Retinal pigment epithelial cell (primary cell): ENCODE measurements around the gene CREG2.

Experiments
- DNase-seq: peaks from one replicate; pipeline ENCODE4 v3.0.0-alpha.2; 2010; ENCODE audit warnings: low read depth
- H3K4me3 ChIP-seq: 2 replicates; pipeline ENCODE4 v1.5.1; 2011; ENCODE audit warnings: mild to moderate bottlenecking, low read length, control low read depth, moderate library complexity
- TF ChIP-seq, protein P1 (sequence below): conservative IDR thresholded peaks from 2 replicates; pipeline ENCODE4 v1.5.1; 2011; ENCODE audit warnings: low read depth, low read length, control low read depth, inconsistent platforms

CREG2 gene

GRCh38 chr2:101418460-101419095 lies 31.3 kb upstream of the CREG2 start:
- TF ChIP-seq, protein P1, sequence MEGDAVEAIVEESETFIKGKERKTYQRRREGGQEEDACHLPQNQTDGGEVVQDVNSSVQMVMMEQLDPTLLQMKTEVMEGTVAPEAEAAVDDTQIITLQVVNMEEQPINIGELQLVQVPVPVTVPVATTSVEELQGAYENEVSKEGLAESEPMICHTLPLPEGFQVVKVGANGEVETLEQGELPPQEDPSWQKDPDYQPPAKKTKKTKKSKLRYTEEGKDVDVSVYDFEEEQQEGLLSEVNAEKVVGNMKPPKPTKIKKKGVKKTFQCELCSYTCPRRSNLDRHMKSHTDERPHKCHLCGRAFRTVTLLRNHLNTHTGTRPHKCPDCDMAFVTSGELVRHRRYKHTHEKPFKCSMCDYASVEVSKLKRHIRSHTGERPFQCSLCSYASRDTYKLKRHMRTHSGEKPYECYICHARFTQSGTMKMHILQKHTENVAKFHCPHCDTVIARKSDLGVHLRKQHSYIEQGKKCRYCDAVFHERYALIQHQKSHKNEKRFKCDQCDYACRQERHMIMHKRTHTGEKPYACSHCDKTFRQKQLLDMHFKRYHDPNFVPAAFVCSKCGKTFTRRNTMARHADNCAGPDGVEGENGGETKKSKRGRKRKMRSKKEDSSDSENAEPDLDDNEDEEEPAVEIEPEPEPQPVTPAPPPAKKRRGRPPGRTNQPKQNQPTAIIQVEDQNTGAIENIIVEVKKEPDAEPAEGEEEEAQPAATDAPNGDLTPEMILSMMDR = no peak
- H3K4me3 ChIP-seq = no peak overlapping the region
- no peak for DNase-seq

GRCh38 chr2:101416609-101417008 lies 29.3 kb upstream of the CREG2 start:
- TF ChIP-seq, protein P1 = no peak
- H3K4me3 ChIP-seq = no peak overlapping the region
- no peak for DNase-seq

DNA sequence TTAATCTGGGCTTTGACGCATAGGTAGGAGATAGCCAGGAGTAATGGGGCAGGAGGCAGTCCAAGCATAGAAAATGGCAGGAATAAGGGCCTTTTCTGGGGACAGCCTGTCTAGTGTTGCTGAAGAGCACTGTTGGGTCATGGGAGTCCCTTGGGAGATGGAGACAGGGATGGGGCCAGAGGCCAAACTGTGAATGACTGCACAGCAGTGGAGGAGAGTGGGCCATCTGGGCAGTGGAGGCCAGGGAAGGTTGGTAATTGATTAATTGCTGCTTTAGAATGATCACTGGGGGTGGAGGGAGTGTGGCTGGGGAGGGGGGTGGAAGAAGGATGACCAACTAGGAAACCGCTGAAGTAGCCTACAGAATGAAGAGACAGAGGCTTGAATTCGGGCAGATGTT lies 28.6 kb upstream of the CREG2 start:
- TF ChIP-seq, protein P1 = no peak
- no peak overlapping the region for H3K4me3 ChIP-seq
- DNase-seq = no peak

GRCh38 chr2:101415220-101415619 lies 27.9 kb upstream of the CREG2 start:
- DNase-seq = no peak
- TF ChIP-seq, protein P1 = no peak
- no peak overlapping the region for H3K4me3 ChIP-seq

DNA sequence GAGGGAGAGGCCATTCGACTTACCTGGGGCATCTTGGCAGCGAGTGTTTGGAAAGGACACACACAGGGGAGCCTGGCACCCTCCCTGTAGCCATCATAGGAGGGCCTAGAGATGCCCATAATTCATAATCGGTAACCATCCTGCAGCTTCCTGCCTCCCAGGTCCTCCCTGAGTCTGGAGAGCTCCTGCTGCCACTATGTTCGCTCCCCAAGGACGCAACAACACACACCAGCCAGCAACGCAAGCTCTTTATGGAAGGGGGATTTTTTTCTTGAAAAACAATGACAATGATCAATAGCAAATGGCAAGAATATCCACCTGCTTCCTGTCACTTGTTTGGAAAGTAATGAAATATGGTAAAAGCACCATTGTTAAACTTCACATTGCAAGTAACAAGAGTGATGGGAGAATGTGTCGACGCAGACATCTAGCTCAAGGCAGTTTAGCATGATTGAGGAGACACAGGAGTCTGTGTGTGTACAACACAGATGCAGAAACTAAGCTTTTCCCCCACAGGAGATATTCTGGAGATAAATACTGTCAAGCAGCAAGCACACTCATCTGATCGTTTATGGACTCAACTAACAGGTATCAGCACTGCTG lies 24.9 kb upstream of the CREG2 start:
- no peak overlapping the region for H3K4me3 ChIP-seq
- TF ChIP-seq, protein P1 = no peak
- no peak for DNase-seq

DNA sequence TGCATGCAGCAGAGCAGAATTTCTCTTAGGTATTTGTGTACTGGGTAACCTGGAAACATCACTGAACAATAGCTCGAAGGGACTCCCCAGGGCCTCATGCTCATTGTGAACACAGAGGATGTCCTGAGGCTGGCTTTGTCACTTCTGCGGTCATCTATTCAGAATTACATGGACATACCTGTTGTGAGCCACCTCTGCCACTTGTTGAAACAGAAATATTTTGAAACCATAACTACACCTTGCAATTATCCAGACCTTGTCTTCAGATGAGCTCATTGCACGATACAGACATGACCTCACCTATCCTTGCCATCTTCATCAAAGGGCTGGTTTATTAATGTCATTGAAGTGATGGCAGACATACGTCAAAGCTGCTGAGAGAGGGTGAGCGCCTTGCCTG lies 23.4 kb upstream of the CREG2 start:
- DNase-seq = no peak
- TF ChIP-seq, protein P1 = no peak
- no peak overlapping the region for H3K4me3 ChIP-seq

DNA sequence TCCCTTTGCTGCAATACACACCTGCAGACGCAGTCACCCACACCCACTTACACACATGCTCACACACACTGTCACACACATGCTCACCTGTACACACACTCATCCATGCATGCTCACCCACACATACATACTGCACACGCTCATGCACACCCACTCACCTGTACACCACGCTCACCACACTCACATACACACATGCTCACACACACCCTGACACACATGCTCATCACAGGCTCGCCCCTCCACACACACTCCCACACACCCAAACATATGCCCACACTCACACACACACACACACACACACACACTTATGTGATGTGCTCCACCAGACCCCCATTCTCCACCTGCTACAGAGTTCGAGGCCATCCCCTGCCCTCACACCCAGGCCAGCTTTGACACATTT lies 22.8 kb upstream of the CREG2 start:
- DNase-seq = no peak
- H3K4me3 ChIP-seq = no peak overlapping the region
- TF ChIP-seq, protein P1 = no peak
